Measurements from ENCODE around the gene GAL3ST1.

GRCh38 chr22:30523646-30524489 lies 50.6 kb downstream of the GAL3ST1 start:
- TF ChIP-seq TCF12 (IDR thresholded peaks at IDR 0.05; ENCODE audit: low read depth, low read length) (no peak), RELB (IDR thresholded peaks at IDR 0.05; ENCODE audit: low read depth) (no peak), CTCF (IDR thresholded peaks at IDR 0.05 in 2 of 3, conservative IDR thresholded peaks at IDR 0.05 in 1 of 3; ENCODE audit: control insufficient read depth in 2 of 3, extremely low read depth in 1 of 3, insufficient read depth in 1 of 3, low read depth in 3 of 3, low read length in 3 of 3) (no peak), USF2 (IDR thresholded peaks at IDR 0.05; ENCODE audit: borderline replicate concordance, low read depth, low read length) (no peak), POLR2AphosphoS5 (IDR thresholded peaks at IDR 0.05; ENCODE audit: low read length) (no peak), ESRRA (IDR thresholded peaks at IDR 0.05; ENCODE audit: low read length) (no peak), POLR2A (IDR thresholded peaks at IDR 0.05; ENCODE audit: low read depth, low read length) (no peak), BRCA1 (IDR thresholded peaks at IDR 0.05; ENCODE audit: low read depth, low read length) (no peak), POLR2AphosphoS2 (IDR thresholded peaks at IDR 0.05; ENCODE audit: low read depth, low read length) (no peak), CUX1 (IDR thresholded peaks at IDR 0.05; ENCODE audit: insufficient replicate concordance, low read depth, low read length) (no peak), SMAD5 (IDR thresholded peaks at IDR 0.05; ENCODE audit: low read depth) (no peak), SMC3 (IDR thresholded peaks at IDR 0.05; ENCODE audit: borderline replicate concordance, low read length) (no peak), MAX (IDR thresholded peaks at IDR 0.05; ENCODE audit: low read depth, low read length) (no peak)

All from GM12878 (cell line).